Endothelial cell of umbilical vein (primary cell): ENCODE data around the gene CC2D2A. TPM values are rescaled to one million over a fixed set of nuclear protein-coding genes. Genes with fewer than 3 reads are reported as not detected.

ENCODE experiments used
- BruUV-seq: library from RNA; stranded (reverse); fragments of 400-500 nt; replicated peaks from 2 replicates; lab custom pipeline; 2021; lab: Mats Ljungman, UMichigan
- CTCF ChIA-PET: fragments of 300-600, 350-600 bp; sonication (Branson Sonifier 250); formaldehyde crosslinking; loops from one replicate; lab custom pipeline; 2021; ENCODE audit warnings: antibody characterized with exemption, inconsistent platforms; lab: Charles Lee
- POLR2A ChIA-PET: fragments of 300-600, 350-600 bp; sonication (Branson Sonifier 250); formaldehyde crosslinking; loops from one replicate; lab custom pipeline; 2021; ENCODE audit warnings: antibody characterized with exemption, inconsistent platforms; lab: Charles Lee
- DNase-seq: peaks from one replicate; pipeline ENCODE4 v3.0.0-alpha.2; 2011; ENCODE audit warnings: low read depth, low spot score
- FAIRE-seq: peaks from 2 replicates; lab custom pipeline; 2011; peaks lifted over from hg19 to GRCh38; lab: Jason Lieb, UNC
- H2AFZ ChIP-seq: 2 replicates; pipeline ENCODE4 v1.6.0; 2012; ENCODE audit warnings: low read depth, low read length, control low read depth, inconsistent platforms
- H3K27ac ChIP-seq: 2 replicates; pipeline ENCODE4 v1.5.1; 2011; ENCODE audit warnings: low read depth, mild to moderate bottlenecking, control low read depth, low read length, moderate library complexity; ENCODE audit not compliant: insufficient read depth
- H3K27me3 ChIP-seq, 2 experiments: 2 replicates each; pipeline versions ENCODE4 v1.6.0 to v1.6.1; 2011; ENCODE audit warnings: low read length in 2 of 2, mixed read lengths in 1 of 2; ENCODE audit not compliant: control insufficient read depth in 2 of 2, insufficient read depth in 2 of 2
- H3K36me3 ChIP-seq, 2 experiments: 2 replicates in 1 of 2; 3 replicates in 1 of 2; pipeline ENCODE4 v1.5.1; 2011; ENCODE audit warnings: low read length in 2 of 2, mild to moderate bottlenecking in 1 of 2, moderate library complexity in 1 of 2; ENCODE audit not compliant: control insufficient read depth in 2 of 2, insufficient read depth in 2 of 2; ENCODE audit errors: extremely low read depth in 1 of 2
- H3K4me1 ChIP-seq: 3 replicates; pipeline ENCODE4 v1.5.1; 2011; ENCODE audit warnings: mild to moderate bottlenecking, low read length; ENCODE audit not compliant: control insufficient read depth, insufficient read depth; ENCODE audit errors: extremely low read depth
- H3K4me2 ChIP-seq: 2 replicates; pipeline ENCODE4 v1.6.1; 2011; ENCODE audit warnings: low read length, control low read depth, mixed read lengths; ENCODE audit not compliant: insufficient read depth
- H3K4me3 ChIP-seq, 3 experiments: fragments of 200-600 bp in 1 of 3; sonication (generic), shearing (Covaris generic) in 1 of 3; replicated peaks in 1 of 3; 2 replicates each; pipeline ENCODE4 v1.5.1; 2011 to 2016; ENCODE audit warnings: control low read depth in 3 of 3, low read length in 3 of 3, mild to moderate bottlenecking in 2 of 3, inconsistent platforms in 1 of 3, low read depth in 1 of 3, moderate library complexity in 1 of 3; ENCODE audit not compliant: insufficient read depth in 1 of 3
- H3K79me2 ChIP-seq: 2 replicates; pipeline ENCODE4 v1.6.0; 2012; ENCODE audit warnings: low read length, inconsistent platforms; ENCODE audit not compliant: control insufficient read depth, insufficient read depth
- H3K9ac ChIP-seq: replicated peaks from 2 replicates; pipeline ENCODE3; 2011; ENCODE audit warnings: low read length, control low read depth; ENCODE audit not compliant: insufficient read depth; ENCODE audit errors: extremely low read depth
- H3K9me1 ChIP-seq: replicated peaks from 3 replicates; pipeline ENCODE4 v1.6.0; 2011; ENCODE audit warnings: mild to moderate bottlenecking, low read length; ENCODE audit not compliant: control insufficient read depth, insufficient read depth; ENCODE audit errors: extremely low read depth
- H3K9me3 ChIP-seq: replicated peaks from 2 replicates; pipeline ENCODE4 v1.5.1; 2012; ENCODE audit warnings: low read length, inconsistent platforms; ENCODE audit not compliant: control insufficient read depth, insufficient read depth
- H4K20me1 ChIP-seq: replicated peaks from 2 replicates; pipeline ENCODE3; 2011; ENCODE audit warnings: mild to moderate bottlenecking, low read length; ENCODE audit not compliant: control insufficient read depth, insufficient read depth; ENCODE audit errors: extremely low read depth
- CTCF ChIP-seq, 2 donors: IDR thresholded peaks; 1 replicate in 1 of 2; 2 replicates in 1 of 2; pipeline ENCODE4 v1.5.1; 2011; ENCODE audit warnings: low read length in 2 of 2, mild to moderate bottlenecking in 2 of 2, moderate library complexity in 2 of 2, control low read depth in 1 of 2, inconsistent platforms in 1 of 2, low read depth in 1 of 2; ENCODE audit not compliant: insufficient read depth in 1 of 2; ENCODE audit errors: extremely low read depth in 1 of 2
- EZH2 ChIP-seq: IDR thresholded peaks from 2 replicates; pipeline ENCODE4 v1.6.1; 2012; ENCODE audit warnings: borderline replicate concordance, low read depth, mild to moderate bottlenecking, moderate library complexity, low read length, inconsistent platforms; ENCODE audit not compliant: severe bottlenecking
- FOS ChIP-seq: IDR thresholded peaks from 2 replicates; pipeline ENCODE4 v1.6.1; 2011; ENCODE audit warnings: mild to moderate bottlenecking, low read length, moderate library complexity, borderline replicate concordance; ENCODE audit not compliant: insufficient read depth
- GATA2 ChIP-seq: IDR thresholded peaks from 2 replicates; pipeline ENCODE4 v1.7.0; 2011; ENCODE audit warnings: low read depth, mild to moderate bottlenecking, moderate library complexity, mixed read lengths, low read length; ENCODE audit not compliant: insufficient read length, insufficient read depth
- JUN ChIP-seq: IDR thresholded peaks from 2 replicates; pipeline ENCODE4 v1.6.1; 2011; ENCODE audit warnings: borderline replicate concordance, low read depth; ENCODE audit not compliant: insufficient read length, insufficient read depth
- MAX ChIP-seq: IDR thresholded peaks from 2 replicates; pipeline ENCODE4 v1.6.1; 2011; ENCODE audit not compliant: insufficient read depth, insufficient read length
- MYC ChIP-seq: IDR thresholded peaks from one replicate; pipeline ENCODE4 v1.6.1; 2011; ENCODE audit warnings: mild to moderate bottlenecking, low read depth, low read length
- POLR2A ChIP-seq: IDR thresholded peaks from 2 replicates; pipeline ENCODE4 v1.6.1; 2012; ENCODE audit warnings: low read depth, mild to moderate bottlenecking, control low read depth, low read length
- POLR2AphosphoS5 ChIP-seq: IDR thresholded peaks from 2 replicates; pipeline ENCODE4 v1.6.1; 2012; ENCODE audit warnings: low read depth, mild to moderate bottlenecking, control low read depth, low read length, moderate library complexity; ENCODE audit not compliant: insufficient read depth
- dilution Hi-C: fragments of 300-500 bp; cut with MboI; formaldehyde crosslinking; loops from one replicate; pipeline ENCODE4 v1.15.0; 2019; ENCODE audit warnings: low sequenced_read_pairs; ENCODE audit not compliant: extremely low pct_ligation_motif_present
- intact Hi-C: fragments of 100-400 bp; cut with micrococcal nuclease; formaldehyde crosslinking; loops from one replicate; pipeline ENCODE4 v1.10.0; 2022
- polyA plus RNA-seq, 4 experiments: library from polyadenylated mRNA; depleted of rRNA in 3 of 4; stranded (reverse) in 3 of 4; unstranded in 1 of 4; fragments of >200 nt; gene quantifications; 2 replicates each; pipeline versions ENCODE4 v1.2.1 to v1.2.3, GENCODE V29; 2011 to 2012; ENCODE audit warnings: missing spikeins in 1 of 4
- total RNA-seq: library from RNA; stranded (reverse); gene quantifications from 2 replicates; pipeline ENCODE4 v1.2.3, GENCODE V29; 2021

CC2D2A gene
- total and polyA plus RNA-seq, 2 donors (not counting 3 experiments of a cell fraction or from before 2014, with no cell fraction given), result 10.2 to 22.4 TPM

GRCh38 chr4:15501941-15502340, 32.3 kb downstream of the CC2D2A start:
- BruUV-seq, result no TSS peak
- POLR2A ChIA-PET, result no interaction called here
- FAIRE-seq, result no peak

More at GRCh38 chr4:15501941-15502340, 32.3 kb downstream of the CC2D2A start:
- TF ChIP-seq MAX (no peak), POLR2A (no peak), MYC (no peak), EZH2 (no peak), POLR2AphosphoS5 (no peak), FOS (no peak), GATA2 (no peak), JUN (no peak), CTCF (IDR thresholded peaks at IDR 0.05; ENCODE audit: extremely low read depth in 1 of 2, insufficient read depth in 1 of 2, low read depth in 1 of 2, low read length in 2 of 2) (no peak)
- no peaks in the 10 kb centered on the region for H3K27me3 ChIP-seq
- no peak overlapping the region for H3K4me2 ChIP-seq
- H3K9ac ChIP-seq, result no peak overlapping the region
- CTCF ChIA-PET, result no interaction called here
- H3K79me2 ChIP-seq, result no peaks in the 10 kb centered on the region
- dilution Hi-C loops (no loop called here), intact Hi-C loops (no loop called here)
- no peaks in the 10 kb centered on the region for H3K36me3 ChIP-seq
- DNase-seq, result no peak
- no peak overlapping the region for H2AFZ ChIP-seq
- peaks cover 3% of the 10 kb centered on the region for H3K4me1 ChIP-seq
- no peaks in the 10 kb centered on the region for H3K9me1 ChIP-seq
- H3K4me3 ChIP-seq, result no peak overlapping the region
- no peak overlapping the region for H3K27ac ChIP-seq
- no peaks in the 10 kb centered on the region for H4K20me1 ChIP-seq
- H3K9me3 ChIP-seq, result no peaks in the 10 kb centered on the region
